ENCODE data around the gene CXorf65.

Gene CXorf65

GRCh38 chrX:71057848-71058530, 48.6 kb downstream of the CXorf65 start:
- DNase-seq = no peak

DNA sequence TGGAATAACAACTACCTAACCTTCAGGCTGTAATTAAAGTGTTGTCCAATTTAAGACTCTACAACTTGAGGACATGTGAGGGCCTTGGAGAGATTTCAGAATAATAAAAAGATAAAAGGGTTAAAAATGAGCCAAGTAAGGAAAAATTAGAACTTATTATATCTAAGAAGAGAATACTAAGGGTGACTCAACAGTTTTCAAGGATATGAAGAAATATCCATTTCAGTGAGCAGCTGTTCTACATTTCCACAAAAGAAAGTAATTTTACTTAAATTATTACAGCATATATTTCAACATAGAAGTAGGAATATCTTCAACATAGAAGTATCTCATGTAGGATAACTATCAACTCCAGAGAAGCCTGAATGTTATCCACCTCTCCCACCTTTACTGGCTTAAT, 49.7 kb downstream of the CXorf65 start:
- DNase-seq = no peak

All from activated gamma-delta T cell (primary cell).